ENCODE measurements around the gene TNS1. TPM values are rescaled to one million over a fixed set of nuclear protein-coding genes. Genes with fewer than 3 reads are reported as not detected.

TNS1 gene
- polyA plus RNA-seq, 1 of the 3 experiments (the other 2 are of a cell fraction), result 12.1 TPM

DNA sequence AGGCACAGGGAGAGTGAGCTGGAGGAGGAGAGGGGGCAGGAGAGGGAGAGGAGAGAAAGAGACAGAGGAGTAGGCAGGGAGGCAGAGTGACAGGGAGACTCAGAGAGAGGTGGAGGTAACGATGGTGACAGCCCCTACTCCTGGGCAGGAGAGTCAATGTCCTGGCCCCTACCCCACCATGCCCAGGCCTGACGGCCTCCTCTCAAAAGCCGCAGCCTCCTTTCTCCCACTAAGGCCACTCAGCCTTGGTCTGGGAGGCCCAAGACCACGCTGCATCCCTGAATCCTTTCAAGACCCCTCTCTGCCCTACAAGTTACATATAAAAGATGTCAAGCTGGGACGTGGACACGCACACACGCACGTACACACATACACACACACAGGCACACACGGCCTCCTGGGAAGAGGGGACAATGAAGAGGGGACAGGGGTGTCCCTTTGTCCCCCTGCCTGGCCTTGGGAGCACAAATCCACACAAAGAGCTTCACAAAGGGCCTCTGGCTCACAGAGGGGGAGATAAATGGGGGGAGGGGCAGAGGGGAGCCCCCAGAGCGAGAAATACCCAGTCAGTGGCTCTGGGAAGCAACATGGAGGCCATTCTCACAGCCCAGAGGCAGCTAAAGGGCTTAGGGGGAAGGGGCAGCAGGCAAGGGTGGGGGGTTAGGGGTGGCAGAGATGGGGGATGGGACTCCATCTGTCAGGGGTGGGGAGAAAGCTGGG, 19.5 kb upstream of the TNS1 start:
- Histone ChIP-seq H3K79me2 (ENCODE audit: insufficient read depth) (no peaks in the 10 kb centered on the region), H3K9me2 (no peaks in the 10 kb centered on the region), H2AFZ (ENCODE audit: low read depth) (no peak overlapping the region), H3F3A (replicated peaks; ENCODE audit: insufficient read depth) (no peaks in the 10 kb centered on the region), H3K9ac (no peak overlapping the region), H3K9me3 (no peaks in the 10 kb centered on the region), H3K4me1 (ENCODE audit: control insufficient read depth in 1 of 2, insufficient read depth in 2 of 2, low read depth in 1 of 2, low read length in 1 of 2) (peaks cover 5 to 35% of the 10 kb centered on the region in 2 experiments; a peak in 3 of 4 replicates), H4K20me1 (ENCODE audit: insufficient read depth) (no peaks in the 10 kb centered on the region), H3K4me3 (ENCODE audit: low read depth in 2 of 2, low read length in 1 of 2) (no peak overlapping the region), H3K27ac (ENCODE audit: low read depth in 2 of 2, low read length in 1 of 2) (no peak overlapping the region), H3K4me2 (no peak overlapping the region), H3K36me3 (replicated peaks in 1 of 2; ENCODE audit: control insufficient read depth in 1 of 2, insufficient read depth in 2 of 2, low read length in 1 of 2) (no peaks in the 10 kb centered on the region), H3K27me3 (ENCODE audit: insufficient read depth) (no peaks in the 10 kb centered on the region)
- POLR2A ChIA-PET, result no interaction called here
- DNase-seq, result peak; percentile 19
- CTCF ChIA-PET, result interaction anchor here (1.1 to 2.5 kb wide), 2 partner anchors 233 to 237 kb away, joined by 4 to 9 read pairs; no protein-coding TSS in a partner anchor
- no peak for TF ChIP-seq POLR2AphosphoS5 (IDR thresholded peaks at IDR 0.05; ENCODE audit: low read depth, low read length)
- no peak for TF ChIP-seq GABPA (IDR thresholded peaks at IDR 0.05; ENCODE audit: low read depth)
- no peak for TF ChIP-seq SIN3A (IDR thresholded peaks at IDR 0.05; ENCODE audit: borderline replicate concordance, low read depth, low read length)
- TF ChIP-seq EP300 (IDR thresholded peaks at IDR 0.05; ENCODE audit: borderline replicate concordance in 1 of 2, low read depth in 1 of 2, low read length in 1 of 2), result no peak
- TF ChIP-seq, protein P1, sequence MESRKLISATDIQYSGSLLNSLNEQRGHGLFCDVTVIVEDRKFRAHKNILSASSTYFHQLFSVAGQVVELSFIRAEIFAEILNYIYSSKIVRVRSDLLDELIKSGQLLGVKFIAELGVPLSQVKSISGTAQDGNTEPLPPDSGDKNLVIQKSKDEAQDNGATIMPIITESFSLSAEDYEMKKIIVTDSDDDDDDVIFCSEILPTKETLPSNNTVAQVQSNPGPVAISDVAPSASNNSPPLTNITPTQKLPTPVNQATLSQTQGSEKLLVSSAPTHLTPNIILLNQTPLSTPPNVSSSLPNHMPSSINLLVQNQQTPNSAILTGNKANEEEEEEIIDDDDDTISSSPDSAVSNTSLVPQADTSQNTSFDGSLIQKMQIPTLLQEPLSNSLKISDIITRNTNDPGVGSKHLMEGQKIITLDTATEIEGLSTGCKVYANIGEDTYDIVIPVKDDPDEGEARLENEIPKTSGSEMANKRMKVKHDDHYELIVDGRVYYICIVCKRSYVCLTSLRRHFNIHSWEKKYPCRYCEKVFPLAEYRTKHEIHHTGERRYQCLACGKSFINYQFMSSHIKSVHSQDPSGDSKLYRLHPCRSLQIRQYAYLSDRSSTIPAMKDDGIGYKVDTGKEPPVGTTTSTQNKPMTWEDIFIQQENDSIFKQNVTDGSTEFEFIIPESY (IDR thresholded peaks at IDR 0.05; ENCODE audit: borderline replicate concordance, low read depth), result no peak
- no peak for TF ChIP-seq NRF1 (IDR thresholded peaks at IDR 0.05; ENCODE audit: low read depth, low read length)
- TF ChIP-seq, protein P2, sequence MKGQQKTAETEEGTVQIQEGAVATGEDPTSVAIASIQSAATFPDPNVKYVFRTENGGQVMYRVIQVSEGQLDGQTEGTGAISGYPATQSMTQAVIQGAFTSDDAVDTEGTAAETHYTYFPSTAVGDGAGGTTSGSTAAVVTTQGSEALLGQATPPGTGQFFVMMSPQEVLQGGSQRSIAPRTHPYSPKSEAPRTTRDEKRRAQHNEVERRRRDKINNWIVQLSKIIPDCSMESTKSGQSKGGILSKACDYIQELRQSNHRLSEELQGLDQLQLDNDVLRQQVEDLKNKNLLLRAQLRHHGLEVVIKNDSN (IDR thresholded peaks at IDR 0.05; ENCODE audit: borderline replicate concordance, low read depth), result no peak
- no peak for TF ChIP-seq RCOR1 (IDR thresholded peaks at IDR 0.05; ENCODE audit: low read length)
- no peak for TF ChIP-seq SMC3 (IDR thresholded peaks at IDR 0.05; ENCODE audit: low read depth, low read length)
- TF ChIP-seq ELF1 (IDR thresholded peaks at IDR 0.05), result no peak
- no peak for TF ChIP-seq MEF2A (IDR thresholded peaks at IDR 0.05; ENCODE audit: borderline replicate concordance, low read depth)
- TF ChIP-seq RXRA (IDR thresholded peaks at IDR 0.05; ENCODE audit: borderline replicate concordance, low read depth), result no peak
- TF ChIP-seq, protein P3, sequence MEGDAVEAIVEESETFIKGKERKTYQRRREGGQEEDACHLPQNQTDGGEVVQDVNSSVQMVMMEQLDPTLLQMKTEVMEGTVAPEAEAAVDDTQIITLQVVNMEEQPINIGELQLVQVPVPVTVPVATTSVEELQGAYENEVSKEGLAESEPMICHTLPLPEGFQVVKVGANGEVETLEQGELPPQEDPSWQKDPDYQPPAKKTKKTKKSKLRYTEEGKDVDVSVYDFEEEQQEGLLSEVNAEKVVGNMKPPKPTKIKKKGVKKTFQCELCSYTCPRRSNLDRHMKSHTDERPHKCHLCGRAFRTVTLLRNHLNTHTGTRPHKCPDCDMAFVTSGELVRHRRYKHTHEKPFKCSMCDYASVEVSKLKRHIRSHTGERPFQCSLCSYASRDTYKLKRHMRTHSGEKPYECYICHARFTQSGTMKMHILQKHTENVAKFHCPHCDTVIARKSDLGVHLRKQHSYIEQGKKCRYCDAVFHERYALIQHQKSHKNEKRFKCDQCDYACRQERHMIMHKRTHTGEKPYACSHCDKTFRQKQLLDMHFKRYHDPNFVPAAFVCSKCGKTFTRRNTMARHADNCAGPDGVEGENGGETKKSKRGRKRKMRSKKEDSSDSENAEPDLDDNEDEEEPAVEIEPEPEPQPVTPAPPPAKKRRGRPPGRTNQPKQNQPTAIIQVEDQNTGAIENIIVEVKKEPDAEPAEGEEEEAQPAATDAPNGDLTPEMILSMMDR (IDR thresholded peaks at IDR 0.05), result no peak
- TF ChIP-seq TEAD4 (IDR thresholded peaks at IDR 0.05; ENCODE audit: borderline replicate concordance, insufficient read depth), result no peak
- no peak for TF ChIP-seq RAD21 (IDR thresholded peaks at IDR 0.05; ENCODE audit: low read length)
- TF ChIP-seq, protein P4, sequence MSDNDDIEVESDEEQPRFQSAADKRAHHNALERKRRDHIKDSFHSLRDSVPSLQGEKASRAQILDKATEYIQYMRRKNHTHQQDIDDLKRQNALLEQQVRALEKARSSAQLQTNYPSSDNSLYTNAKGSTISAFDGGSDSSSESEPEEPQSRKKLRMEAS (IDR thresholded peaks at IDR 0.05; ENCODE audit: low read depth), result no peak
- TF ChIP-seq, protein P5, sequence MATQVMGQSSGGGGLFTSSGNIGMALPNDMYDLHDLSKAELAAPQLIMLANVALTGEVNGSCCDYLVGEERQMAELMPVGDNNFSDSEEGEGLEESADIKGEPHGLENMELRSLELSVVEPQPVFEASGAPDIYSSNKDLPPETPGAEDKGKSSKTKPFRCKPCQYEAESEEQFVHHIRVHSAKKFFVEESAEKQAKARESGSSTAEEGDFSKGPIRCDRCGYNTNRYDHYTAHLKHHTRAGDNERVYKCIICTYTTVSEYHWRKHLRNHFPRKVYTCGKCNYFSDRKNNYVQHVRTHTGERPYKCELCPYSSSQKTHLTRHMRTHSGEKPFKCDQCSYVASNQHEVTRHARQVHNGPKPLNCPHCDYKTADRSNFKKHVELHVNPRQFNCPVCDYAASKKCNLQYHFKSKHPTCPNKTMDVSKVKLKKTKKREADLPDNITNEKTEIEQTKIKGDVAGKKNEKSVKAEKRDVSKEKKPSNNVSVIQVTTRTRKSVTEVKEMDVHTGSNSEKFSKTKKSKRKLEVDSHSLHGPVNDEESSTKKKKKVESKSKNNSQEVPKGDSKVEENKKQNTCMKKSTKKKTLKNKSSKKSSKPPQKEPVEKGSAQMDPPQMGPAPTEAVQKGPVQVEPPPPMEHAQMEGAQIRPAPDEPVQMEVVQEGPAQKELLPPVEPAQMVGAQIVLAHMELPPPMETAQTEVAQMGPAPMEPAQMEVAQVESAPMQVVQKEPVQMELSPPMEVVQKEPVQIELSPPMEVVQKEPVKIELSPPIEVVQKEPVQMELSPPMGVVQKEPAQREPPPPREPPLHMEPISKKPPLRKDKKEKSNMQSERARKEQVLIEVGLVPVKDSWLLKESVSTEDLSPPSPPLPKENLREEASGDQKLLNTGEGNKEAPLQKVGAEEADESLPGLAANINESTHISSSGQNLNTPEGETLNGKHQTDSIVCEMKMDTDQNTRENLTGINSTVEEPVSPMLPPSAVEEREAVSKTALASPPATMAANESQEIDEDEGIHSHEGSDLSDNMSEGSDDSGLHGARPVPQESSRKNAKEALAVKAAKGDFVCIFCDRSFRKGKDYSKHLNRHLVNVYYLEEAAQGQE (IDR thresholded peaks at IDR 0.05; ENCODE audit: low read depth, low read length), result no peak
- WGBS (ENCODE audit: low lambda C conversion rate), result 88% methylated on average over 10 of the region's 10 CpGs
